GM12872 (cell line): ENCODE measurements around the gene KCNN1.

Experiments used
- CTCF ChIP-seq: IDR thresholded peaks from 3 replicates; pipeline ENCODE4 v1.5.1; 2011; ENCODE audit warnings: low read depth, mild to moderate bottlenecking, low read length, moderate library complexity; ENCODE audit not compliant: insufficient read depth

The KCNN1 gene

GRCh38 chr19:17933414-17934129, 33.3 kb upstream of the KCNN1 start:
- no peak for TF ChIP-seq CTCF

- TF ChIP-seq CTCF, result no peak
Observed at GRCh38 chr19:17936379-17936778, 30.5 kb upstream of the KCNN1 start.

GRCh38 chr19:17937371-17937900, 29.5 kb upstream of the KCNN1 start:
- no peak for TF ChIP-seq CTCF

GRCh38 chr19:17938092-17938845, 28.6 kb upstream of the KCNN1 start:
- peak; percentile 99 for TF ChIP-seq CTCF

- no peak for TF ChIP-seq CTCF
Observed at GRCh38 chr19:17942181-17942580, 24.7 kb upstream of the KCNN1 start.

GRCh38 chr19:17942582-17943273, 24.2 kb upstream of the KCNN1 start:
- TF ChIP-seq CTCF, result no peak

GRCh38 chr19:17943274-17944221, 23.4 kb upstream of the KCNN1 start:
- TF ChIP-seq CTCF, result no peak
